H1 (cell line): ENCODE data around the gene CCDC183. TPM values are rescaled to one million over a fixed set of nuclear protein-coding genes. Genes with fewer than 3 reads are reported as not detected.

Source experiments
- BACH1 ChIP-seq: IDR thresholded peaks from 2 replicates; pipeline ENCODE4 v1.6.1; 2012; ENCODE audit warnings: low read length, improper control_type of control experiment
- HDAC6 ChIP-seq: IDR thresholded peaks from one replicate; pipeline ENCODE4 v1.7.1; 2012; ENCODE audit warnings: low read depth, mild to moderate bottlenecking, inconsistent platforms, low read length, moderate library complexity
- POU5F1 ChIP-seq: IDR thresholded peaks from 2 replicates; pipeline ENCODE4 v1.6.1; 2011; ENCODE audit warnings: low read depth, mild to moderate bottlenecking, low read length, moderate library complexity
- RNF2 ChIP-seq: fragments of 200-900, 300-1000 bp; sonication (generic); IDR thresholded peaks from 2 replicates; pipeline ENCODE4 v1.7.1; 2016; ENCODE audit warnings: borderline replicate concordance, low read depth, mild to moderate bottlenecking, antibody characterized with exemption, low read length; ENCODE audit not compliant: poor library complexity, severe bottlenecking; ENCODE audit errors: missing control alignments
- RXRA ChIP-seq: IDR thresholded peaks from 2 replicates; pipeline ENCODE4 v1.6.1; 2011; ENCODE audit warnings: low read depth, mild to moderate bottlenecking, low read length, moderate library complexity; ENCODE audit not compliant: insufficient read depth
- polyA plus RNA-seq, 7 experiments: library from polyadenylated mRNA; depleted of rRNA in 3 of 7; stranded (reverse) in 5 of 7; unstranded in 2 of 7; fragments of >200 nt in 5 of 7; fragments of 200-250 nt in 2 of 7; gene quantifications; 1 replicate in 5 of 7; 2 replicates in 1 of 7; 4 replicates in 1 of 7; pipeline versions ENCODE4 v1.2.1 to v1.2.3, GENCODE V29; 2011 to 2013; ENCODE audit warnings: missing spikeins in 2 of 7, mixed read lengths in 2 of 7
- total RNA-seq: library from RNA; stranded (reverse); fragmentation: NEBNext Ultra II Directional; extraction: Animal tissue kit (Norgen Biotek cat#: 25700); gene quantifications from 2 replicates; pipeline ENCODE4 v1.2.1, GENCODE V29; 2021
- TF ChIP-seq, protein P1 (sequence below): IDR thresholded peaks from 2 replicates; pipeline ENCODE4 v1.6.1; 2012; ENCODE audit warnings: inconsistent platforms
- TF ChIP-seq, protein P2 (sequence below): IDR thresholded peaks from 2 replicates; pipeline ENCODE4 v1.6.1; 2011; ENCODE audit warnings: low read depth, mild to moderate bottlenecking, low read length; ENCODE audit not compliant: insufficient read depth

Gene CCDC183
- total and polyA plus RNA-seq, 2 of the 8 experiments (the other 6 are each of a cell fraction or from before 2014, with no cell fraction given): 0.51 to 1.6 TPM

DNA sequence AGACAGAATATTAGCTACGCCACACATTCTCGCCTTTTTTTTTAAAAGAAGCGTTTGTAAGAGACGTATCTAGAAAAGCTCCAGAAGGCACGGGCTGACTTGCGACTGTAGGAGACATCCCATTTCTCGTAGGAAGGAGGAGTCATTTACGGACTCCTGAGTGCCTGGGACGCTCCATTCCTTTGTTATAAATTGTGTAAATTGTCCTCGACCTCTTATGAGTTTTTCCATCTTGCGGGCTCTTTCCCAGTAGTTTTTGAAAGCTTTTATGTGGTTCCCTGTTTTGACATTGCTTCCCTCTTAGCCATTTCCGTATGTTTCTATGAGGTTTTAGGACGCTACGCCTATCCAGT is 12.6 kb downstream of the CCDC183 start (continued):
- TF ChIP-seq RNF2 (no peak), POU5F1 (no peak), RXRA (no peak), BACH1 (no peak), HDAC6 (no peak)
- TF ChIP-seq, protein P1, sequence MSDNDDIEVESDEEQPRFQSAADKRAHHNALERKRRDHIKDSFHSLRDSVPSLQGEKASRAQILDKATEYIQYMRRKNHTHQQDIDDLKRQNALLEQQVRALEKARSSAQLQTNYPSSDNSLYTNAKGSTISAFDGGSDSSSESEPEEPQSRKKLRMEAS: no peak
- TF ChIP-seq, protein P2, sequence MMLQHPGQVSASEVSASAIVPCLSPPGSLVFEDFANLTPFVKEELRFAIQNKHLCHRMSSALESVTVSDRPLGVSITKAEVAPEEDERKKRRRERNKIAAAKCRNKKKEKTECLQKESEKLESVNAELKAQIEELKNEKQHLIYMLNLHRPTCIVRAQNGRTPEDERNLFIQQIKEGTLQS: no peak
